GM12878 (cell line): Measurements from ENCODE around the gene SNX10. TPM values are rescaled to one million over a fixed set of nuclear protein-coding genes. Genes with fewer than 3 reads are reported as not detected.

ENCODE experiments used
- BHLHE40 ChIP-seq, 2 experiments: fragments of 450-650 bp in 1 of 2; IDR thresholded peaks; 2 replicates each; pipeline ENCODE4 v1.6.1; 2011 to 2017; ENCODE audit warnings: low read depth in 2 of 2, borderline replicate concordance in 1 of 2, improper control_type of control experiment in 1 of 2, low read length in 1 of 2, mild to moderate bottlenecking in 1 of 2
- BRCA1 ChIP-seq: IDR thresholded peaks from 2 replicates; pipeline ENCODE4 v1.6.1; 2011; ENCODE audit warnings: low read depth, low read length, improper control_type of control experiment
- CEBPB ChIP-seq, 2 experiments: fragments of 150-350 bp in 1 of 2; IDR thresholded peaks; 2 replicates each; pipeline ENCODE4 v1.6.1; 2012 to 2014; ENCODE audit warnings: low read depth in 2 of 2, low read length in 2 of 2, borderline replicate concordance in 1 of 2, inconsistent platforms in 1 of 2
- CHD2 ChIP-seq: IDR thresholded peaks from 2 replicates; pipeline ENCODE4 v1.6.1; 2011; ENCODE audit warnings: low read depth, low read length, improper control_type of control experiment, borderline replicate concordance
- CREB1 ChIP-seq: IDR thresholded peaks from 2 replicates; pipeline ENCODE4 v1.6.1; 2012; ENCODE audit warnings: low read depth, mild to moderate bottlenecking, inconsistent platforms
- CREM ChIP-seq: IDR thresholded peaks from 2 replicates; pipeline ENCODE4 v1.6.1; 2014; ENCODE audit warnings: antibody characterized with exemption, low read depth
- ESRRA ChIP-seq: IDR thresholded peaks from 2 replicates; pipeline ENCODE4 v1.6.1; 2012; ENCODE audit warnings: mild to moderate bottlenecking, low read length, improper control_type of control experiment
- FOXK2 ChIP-seq: fragments of 450-650 bp; IDR thresholded peaks from 2 replicates; pipeline ENCODE4 v1.6.1; 2017; ENCODE audit warnings: mild to moderate bottlenecking, moderate library complexity
- FOXM1 ChIP-seq: IDR thresholded peaks from 2 replicates; pipeline ENCODE4 v1.6.1; 2012; ENCODE audit warnings: low read depth, mild to moderate bottlenecking, inconsistent platforms, low read length, moderate library complexity
- KDM1A ChIP-seq: fragments of 200-600 bp; sonication (generic); IDR thresholded peaks from 2 replicates; pipeline ENCODE4 v1.6.1; 2016; ENCODE audit warnings: borderline replicate concordance
- NFIC ChIP-seq: IDR thresholded peaks from 2 replicates; pipeline ENCODE4 v1.6.1; 2012; ENCODE audit warnings: low read depth, mild to moderate bottlenecking, inconsistent platforms, low read length, moderate library complexity
- PAX8 ChIP-seq: fragments of 450-650 bp; IDR thresholded peaks from 2 replicates; pipeline ENCODE4 v1.6.1; 2017; ENCODE audit warnings: mild to moderate bottlenecking, moderate library complexity
- SPI1 ChIP-seq: IDR thresholded peaks from 2 replicates; pipeline ENCODE4 v1.6.1; 2011; ENCODE audit warnings: low read depth, mild to moderate bottlenecking, low read length, moderate library complexity, borderline replicate concordance; ENCODE audit not compliant: insufficient read depth
- SRF ChIP-seq, 2 experiments: IDR thresholded peaks; 2 replicates each; pipeline ENCODE4 v1.6.1; 2011; ENCODE audit warnings: low read depth in 2 of 2, low read length in 2 of 2, mild to moderate bottlenecking in 1 of 2, moderate library complexity in 1 of 2
- STAT3 ChIP-seq: IDR thresholded peaks from 2 replicates; pipeline ENCODE4 v1.6.1; 2011; ENCODE audit warnings: low read depth, low read length, improper control_type of control experiment
- TAF1 ChIP-seq: IDR thresholded peaks from 2 replicates; pipeline ENCODE4 v1.6.1; 2011; ENCODE audit warnings: mild to moderate bottlenecking, low read depth, low read length, borderline replicate concordance
- TCF12 ChIP-seq: IDR thresholded peaks from 2 replicates; pipeline ENCODE4 v1.6.1; 2011; ENCODE audit warnings: low read depth, mild to moderate bottlenecking, low read length
- ZNF207 ChIP-seq: fragments of 450-650 bp; IDR thresholded peaks from 2 replicates; pipeline ENCODE4 v1.6.1; 2014; ENCODE audit warnings: antibody characterized with exemption, mild to moderate bottlenecking, borderline replicate concordance
- ZSCAN29 ChIP-seq: fragments of 450-650 bp; IDR thresholded peaks from 2 replicates; pipeline ENCODE4 v1.6.1; 2017; ENCODE audit warnings: mild to moderate bottlenecking, moderate library complexity
- polyA plus RNA-seq, 11 experiments: library from polyadenylated mRNA; depleted of rRNA in 4 of 11; unstranded in 6 of 11; stranded (reverse) in 5 of 11; fragments of >200 nt; fragmentation: Nextera tagmentation in 4 of 11; fragmentation: Illumina TruSeq in 1 of 11; extraction: Ambion mirVana in 4 of 11; extraction: Trizol in 1 of 11; gene quantifications; 1 replicate in 1 of 11; 2 replicates in 10 of 11; pipeline versions ENCODE4 v1.2.1 to v1.2.3, GENCODE V29; 2011 to 2016; ENCODE audit warnings: inconsistent platforms in 2 of 11, missing spikeins in 2 of 11, low read depth in 1 of 11
- total RNA-seq, 4 experiments: library from RNA; depleted of rRNA in 3 of 4; stranded (reverse); fragments of >200 nt in 3 of 4; fragmentation: Illumina TruSeq in 1 of 4; extraction: Trizol in 1 of 4; gene quantifications; 2 replicates each; pipeline versions ENCODE4 v1.2.1 to v1.2.3, GENCODE V29; 2013 to 2021
- TF ChIP-seq, protein P1 (sequence below): fragments of 450-650 bp; IDR thresholded peaks from 2 replicates; pipeline ENCODE4 v1.6.1; 2017; ENCODE audit warnings: mild to moderate bottlenecking, moderate library complexity
- TF ChIP-seq, protein P2 (sequence below): fragments of 450-650 bp; IDR thresholded peaks from 2 replicates; pipeline ENCODE4 v1.6.1; 2017; ENCODE audit warnings: borderline replicate concordance
- TF ChIP-seq, protein P3 (sequence below): fragments of 450-650 bp; IDR thresholded peaks from 2 replicates; pipeline ENCODE4 v1.6.1; 2017; ENCODE audit warnings: mild to moderate bottlenecking
- TF ChIP-seq, protein P4 (sequence below): IDR thresholded peaks from 2 replicates; pipeline ENCODE4 v1.6.1; 2012; ENCODE audit warnings: low read depth, low read length, improper control_type of control experiment

Gene SNX10
- total and polyA plus RNA-seq, 10 of the 15 experiments (the other 5 are each of a cell fraction or from before 2014, with no cell fraction given) = 22.0 to 56.2 (median 30.1) TPM

DNA sequence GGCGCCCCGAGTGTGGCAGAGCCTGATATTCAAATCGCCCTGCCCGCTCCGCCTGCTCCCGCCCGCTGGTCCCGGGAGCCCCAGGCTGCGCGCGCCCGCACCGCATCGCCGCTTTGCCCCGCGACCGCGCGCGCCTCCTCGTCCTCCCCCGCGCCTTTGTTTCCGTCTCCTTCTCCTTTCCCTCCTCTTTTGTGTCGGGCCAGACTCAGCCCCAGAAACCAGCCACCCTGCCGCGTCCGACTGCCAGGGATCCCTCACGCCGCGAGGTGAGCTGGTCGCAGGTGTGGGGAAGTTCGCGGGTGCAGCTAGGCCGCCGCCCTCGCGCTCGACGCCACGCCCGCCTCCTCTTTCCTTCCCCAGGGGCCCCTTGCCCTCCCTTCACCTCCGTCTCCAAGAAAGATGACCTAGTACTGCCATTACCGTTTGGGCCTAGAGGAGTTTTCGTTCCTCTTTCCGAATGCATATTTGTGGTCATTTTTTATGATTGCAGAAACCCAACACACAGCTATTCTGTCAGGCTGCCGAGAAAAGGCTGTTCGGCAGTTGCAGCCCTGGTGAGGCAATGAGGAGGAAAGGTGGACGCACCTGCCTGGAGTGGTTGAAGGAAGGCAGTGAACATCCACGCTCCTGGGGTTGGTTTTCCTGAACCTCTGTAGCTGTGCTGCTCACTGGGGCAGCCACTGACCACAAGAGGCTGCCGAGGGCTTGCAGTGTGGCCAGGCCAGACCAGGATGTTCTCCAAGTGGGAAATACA, 107.3 kb downstream of the SNX10 start (continued):
- TF ChIP-seq, protein P1, sequence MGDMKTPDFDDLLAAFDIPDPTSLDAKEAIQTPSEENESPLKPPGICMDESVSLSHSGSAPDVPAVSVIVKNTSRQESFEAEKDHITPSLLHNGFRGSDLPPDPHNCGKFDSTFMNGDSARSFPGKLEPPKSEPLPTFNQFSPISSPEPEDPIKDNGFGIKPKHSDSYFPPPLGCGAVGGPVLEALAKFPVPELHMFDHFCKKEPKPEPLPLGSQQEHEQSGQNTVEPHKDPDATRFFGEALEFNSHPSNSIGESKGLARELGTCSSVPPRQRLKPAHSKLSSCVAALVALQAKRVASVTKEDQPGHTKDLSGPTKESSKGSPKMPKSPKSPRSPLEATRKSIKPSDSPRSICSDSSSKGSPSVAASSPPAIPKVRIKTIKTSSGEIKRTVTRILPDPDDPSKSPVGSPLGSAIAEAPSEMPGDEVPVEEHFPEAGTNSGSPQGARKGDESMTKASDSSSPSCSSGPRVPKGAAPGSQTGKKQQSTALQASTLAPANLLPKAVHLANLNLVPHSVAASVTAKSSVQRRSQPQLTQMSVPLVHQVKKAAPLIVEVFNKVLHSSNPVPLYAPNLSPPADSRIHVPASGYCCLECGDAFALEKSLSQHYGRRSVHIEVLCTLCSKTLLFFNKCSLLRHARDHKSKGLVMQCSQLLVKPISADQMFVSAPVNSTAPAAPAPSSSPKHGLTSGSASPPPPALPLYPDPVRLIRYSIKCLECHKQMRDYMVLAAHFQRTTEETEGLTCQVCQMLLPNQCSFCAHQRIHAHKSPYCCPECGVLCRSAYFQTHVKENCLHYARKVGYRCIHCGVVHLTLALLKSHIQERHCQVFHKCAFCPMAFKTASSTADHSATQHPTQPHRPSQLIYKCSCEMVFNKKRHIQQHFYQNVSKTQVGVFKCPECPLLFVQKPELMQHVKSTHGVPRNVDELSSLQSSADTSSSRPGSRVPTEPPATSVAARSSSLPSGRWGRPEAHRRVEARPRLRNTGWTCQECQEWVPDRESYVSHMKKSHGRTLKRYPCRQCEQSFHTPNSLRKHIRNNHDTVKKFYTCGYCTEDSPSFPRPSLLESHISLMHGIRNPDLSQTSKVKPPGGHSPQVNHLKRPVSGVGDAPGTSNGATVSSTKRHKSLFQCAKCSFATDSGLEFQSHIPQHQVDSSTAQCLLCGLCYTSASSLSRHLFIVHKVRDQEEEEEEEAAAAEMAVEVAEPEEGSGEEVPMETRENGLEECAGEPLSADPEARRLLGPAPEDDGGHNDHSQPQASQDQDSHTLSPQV = no peak
- TF ChIP-seq TAF1 (peak; percentile 10; the same call in 1 of the 2 replicates), PAX8 (no peak), SRF (IDR thresholded peaks at IDR 0.05; ENCODE audit: low read depth in 2 of 2, low read length in 2 of 2) (0 out of 4 replicates have a peak, but pooled peaks of 1 of the 2 experiments have one; percentile 45), BHLHE40 (IDR thresholded peaks at IDR 0.05; ENCODE audit: borderline replicate concordance in 1 of 2, low read depth in 2 of 2, low read length in 1 of 2) (peak; percentile 60 to 66; a peak in 3 of 4 replicates), ZNF207 (no peak), KDM1A (no peak), BRCA1 (no peak), NFIC (peak; percentile 72; the same call in 1 of the 2 replicates), TCF12 (peak; percentile 32), STAT3 (no peak), CREM (peak; percentile 86), CHD2 (peak; percentile 75; the same call in 1 of the 2 replicates), FOXK2 (no peak), ESRRA (no peak), SPI1 (peak; percentile 32; the same call in 1 of the 2 replicates), ZSCAN29 (peak; percentile 63; the same call in 1 of the 2 replicates), CREB1 (no peak; the same call in 1 of the 2 replicates), FOXM1 (no peak), CEBPB (IDR thresholded peaks at IDR 0.05; ENCODE audit: borderline replicate concordance in 1 of 2, low read depth in 2 of 2, low read length in 2 of 2) (no peak)
- TF ChIP-seq, protein P2, sequence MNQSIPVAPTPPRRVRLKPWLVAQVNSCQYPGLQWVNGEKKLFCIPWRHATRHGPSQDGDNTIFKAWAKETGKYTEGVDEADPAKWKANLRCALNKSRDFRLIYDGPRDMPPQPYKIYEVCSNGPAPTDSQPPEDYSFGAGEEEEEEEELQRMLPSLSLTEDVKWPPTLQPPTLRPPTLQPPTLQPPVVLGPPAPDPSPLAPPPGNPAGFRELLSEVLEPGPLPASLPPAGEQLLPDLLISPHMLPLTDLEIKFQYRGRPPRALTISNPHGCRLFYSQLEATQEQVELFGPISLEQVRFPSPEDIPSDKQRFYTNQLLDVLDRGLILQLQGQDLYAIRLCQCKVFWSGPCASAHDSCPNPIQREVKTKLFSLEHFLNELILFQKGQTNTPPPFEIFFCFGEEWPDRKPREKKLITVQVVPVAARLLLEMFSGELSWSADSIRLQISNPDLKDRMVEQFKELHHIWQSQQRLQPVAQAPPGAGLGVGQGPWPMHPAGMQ = peak; percentile 50; the same call in 1 of the 2 replicates
- TF ChIP-seq, protein P3, sequence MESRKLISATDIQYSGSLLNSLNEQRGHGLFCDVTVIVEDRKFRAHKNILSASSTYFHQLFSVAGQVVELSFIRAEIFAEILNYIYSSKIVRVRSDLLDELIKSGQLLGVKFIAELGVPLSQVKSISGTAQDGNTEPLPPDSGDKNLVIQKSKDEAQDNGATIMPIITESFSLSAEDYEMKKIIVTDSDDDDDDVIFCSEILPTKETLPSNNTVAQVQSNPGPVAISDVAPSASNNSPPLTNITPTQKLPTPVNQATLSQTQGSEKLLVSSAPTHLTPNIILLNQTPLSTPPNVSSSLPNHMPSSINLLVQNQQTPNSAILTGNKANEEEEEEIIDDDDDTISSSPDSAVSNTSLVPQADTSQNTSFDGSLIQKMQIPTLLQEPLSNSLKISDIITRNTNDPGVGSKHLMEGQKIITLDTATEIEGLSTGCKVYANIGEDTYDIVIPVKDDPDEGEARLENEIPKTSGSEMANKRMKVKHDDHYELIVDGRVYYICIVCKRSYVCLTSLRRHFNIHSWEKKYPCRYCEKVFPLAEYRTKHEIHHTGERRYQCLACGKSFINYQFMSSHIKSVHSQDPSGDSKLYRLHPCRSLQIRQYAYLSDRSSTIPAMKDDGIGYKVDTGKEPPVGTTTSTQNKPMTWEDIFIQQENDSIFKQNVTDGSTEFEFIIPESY = no peak
- TF ChIP-seq, protein P4, sequence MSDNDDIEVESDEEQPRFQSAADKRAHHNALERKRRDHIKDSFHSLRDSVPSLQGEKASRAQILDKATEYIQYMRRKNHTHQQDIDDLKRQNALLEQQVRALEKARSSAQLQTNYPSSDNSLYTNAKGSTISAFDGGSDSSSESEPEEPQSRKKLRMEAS = peak; percentile 31; the same call in 1 of the 2 replicates
